Measurements from ENCODE around the gene SGMS1.

SGMS1 gene

GRCh38 chr10:50397312-50398140, 226.2 kb downstream of the SGMS1 start:
- DNase-seq (ENCODE audit: low spot score): no peak

GRCh38 chr10:50396491-50397311, 227.1 kb downstream of the SGMS1 start:
- peak; percentile 51 for DNase-seq (ENCODE audit: low spot score)

DNA sequence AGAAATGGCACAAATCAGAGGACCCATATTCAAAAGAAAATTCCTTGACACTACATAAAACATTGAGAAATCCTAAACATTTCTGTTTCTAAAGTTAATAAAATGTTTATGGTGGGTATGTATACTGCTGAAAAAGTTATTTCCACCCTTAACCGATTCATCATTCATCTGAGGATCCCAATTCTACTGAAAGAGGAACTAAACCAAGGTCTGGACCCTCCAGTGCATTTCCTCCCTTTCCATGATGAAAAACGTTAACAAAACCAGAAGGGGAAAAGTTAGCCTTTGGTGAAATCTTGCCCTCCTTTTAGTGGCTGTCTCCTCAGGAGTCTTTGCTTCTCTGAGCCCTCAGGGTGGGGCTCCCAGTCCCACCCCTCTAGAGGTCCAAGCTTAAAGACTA, 227.9 kb downstream of the SGMS1 start:
- no peak for DNase-seq (ENCODE audit: low spot score)

GRCh38 chr10:50395271-50395670, 228.5 kb downstream of the SGMS1 start:
- DNase-seq (ENCODE audit: low spot score): peak; percentile 48

DNA sequence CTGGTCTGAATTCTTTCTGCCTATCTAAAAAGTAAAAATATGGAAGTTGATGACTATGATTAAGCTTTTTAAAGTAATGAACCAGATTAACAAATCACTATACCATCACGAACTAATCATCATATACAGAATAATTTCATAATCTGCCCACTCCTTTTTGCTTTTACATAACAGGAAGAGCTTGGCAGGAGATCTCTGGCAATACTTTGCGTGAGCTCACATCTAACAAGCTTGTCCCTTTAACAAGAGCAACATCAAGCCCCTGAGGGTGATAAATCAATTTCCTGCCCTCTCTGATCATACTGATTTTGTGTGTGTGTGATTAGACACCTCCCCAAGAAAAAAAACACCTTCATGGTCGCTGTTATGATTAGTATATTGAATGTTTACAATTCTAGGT, 228.9 kb downstream of the SGMS1 start:
- no peak for DNase-seq (ENCODE audit: low spot score)

- DNase-seq (ENCODE audit: low spot score): no peak
These were observed 229.8 kb downstream of the SGMS1 start for GRCh38 chr10:50393784-50394467.

DNA sequence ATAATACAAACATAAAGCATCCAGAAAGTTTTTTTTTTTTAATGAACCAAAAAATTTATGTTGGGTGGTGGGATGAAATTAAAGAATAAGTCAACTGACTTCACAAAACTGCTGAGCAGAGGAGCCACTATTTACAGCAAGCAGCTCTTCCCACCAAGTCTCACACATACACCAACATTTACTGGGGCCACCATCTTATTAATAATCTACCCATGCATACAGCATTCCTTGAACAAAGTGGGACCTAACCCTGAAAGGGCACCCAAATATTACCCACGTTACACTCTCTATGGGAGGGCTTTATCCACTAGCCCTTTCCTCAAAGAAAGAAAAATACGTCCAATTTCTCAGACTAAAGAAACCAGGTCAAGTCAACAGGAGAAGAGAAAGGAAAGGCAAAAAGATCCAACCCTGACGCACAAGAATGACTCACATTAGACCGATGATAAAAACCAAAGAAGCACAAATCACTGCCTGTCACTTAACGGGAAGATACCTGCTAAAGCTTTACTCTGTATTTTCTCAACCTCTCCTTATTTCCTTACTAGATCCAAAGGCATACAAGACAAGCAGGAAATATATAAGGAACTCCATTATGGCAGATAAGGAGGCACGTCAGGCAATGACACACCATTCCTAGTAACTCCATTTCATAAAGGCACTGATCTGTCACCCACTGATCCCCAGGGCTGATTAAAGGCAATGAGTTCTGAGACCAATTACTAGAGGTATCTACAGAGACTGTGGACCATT, 230.6 kb downstream of the SGMS1 start:
- DNase-seq (ENCODE audit: low spot score): no peak

DNA sequence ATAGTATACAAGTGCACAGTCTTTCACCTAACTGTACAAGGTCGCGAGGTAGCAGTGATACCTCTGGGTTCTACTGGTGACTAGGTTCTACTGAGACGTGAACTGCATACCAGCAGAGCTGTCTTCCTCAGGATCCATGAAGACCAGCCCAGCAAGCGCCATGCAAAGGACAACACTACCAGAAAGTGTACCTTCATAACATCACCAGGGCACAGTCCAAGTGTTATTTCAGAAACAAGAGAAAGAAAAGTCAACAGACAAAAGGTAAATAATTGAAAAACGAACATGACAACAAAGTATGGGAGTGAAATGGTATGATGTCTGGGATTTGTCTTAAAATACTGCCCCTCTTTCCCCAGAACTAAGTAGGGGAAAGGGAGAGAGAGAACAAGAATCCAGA, 231.3 kb downstream of the SGMS1 start:
- DNase-seq (ENCODE audit: low spot score): no peak

GRCh38 chr10:50390302-50390701, 233.5 kb downstream of the SGMS1 start:
- DNase-seq (ENCODE audit: low spot score): no peak

- no peak for DNase-seq (ENCODE audit: low spot score)
These were observed 235.6 kb downstream of the SGMS1 start for GRCh38 chr10:50388181-50388580.

- no peak for DNase-seq (ENCODE audit: low spot score)
These were observed 236.1 kb downstream of the SGMS1 start for GRCh38 chr10:50387732-50388073.

- no peak for DNase-seq (ENCODE audit: low spot score)
These were observed 236.6 kb downstream of the SGMS1 start for GRCh38 chr10:50387007-50387731.

GRCh38 chr10:50385624-50386023, 238.1 kb downstream of the SGMS1 start:
- DNase-seq (ENCODE audit: low spot score): no peak

- DNase-seq (ENCODE audit: low spot score): no peak
These were observed 238.9 kb downstream of the SGMS1 start for GRCh38 chr10:50384898-50385297.

GRCh38 chr10:50384238-50384637, 239.5 kb downstream of the SGMS1 start:
- no peak for DNase-seq (ENCODE audit: low spot score)

GRCh38 chr10:50382576-50383023, 241.2 kb downstream of the SGMS1 start:
- peak; percentile 18 for DNase-seq (ENCODE audit: low spot score)

GRCh38 chr10:50381642-50382041, 242.1 kb downstream of the SGMS1 start:
- DNase-seq (ENCODE audit: low spot score): peak; percentile 53

GRCh38 chr10:50379616-50380015, 244.1 kb downstream of the SGMS1 start:
- DNase-seq (ENCODE audit: low spot score): no peak

DNA sequence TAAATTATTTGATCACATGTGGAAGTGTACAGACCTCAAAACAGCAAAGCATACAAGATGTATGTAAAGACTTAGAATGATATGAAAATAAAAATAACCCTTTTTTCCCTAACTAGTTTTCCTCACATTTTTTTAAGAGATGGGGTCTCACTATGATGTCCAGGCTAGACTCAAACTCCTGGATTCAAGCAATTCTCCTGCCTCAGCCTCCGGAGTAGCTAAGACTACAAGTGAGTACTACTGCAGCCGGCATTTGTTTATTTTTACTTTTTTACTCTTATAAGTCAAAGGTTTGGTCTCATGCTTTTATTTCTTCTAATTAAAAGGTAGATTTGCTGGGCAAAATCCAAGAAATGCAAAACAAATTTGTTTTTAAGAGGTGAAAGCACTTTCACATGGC, 248.0 kb downstream of the SGMS1 start:
- DNase-seq (ENCODE audit: low spot score): no peak

- no peak for DNase-seq (ENCODE audit: low spot score)
These were observed 248.7 kb downstream of the SGMS1 start for GRCh38 chr10:50375051-50375452.

DNA sequence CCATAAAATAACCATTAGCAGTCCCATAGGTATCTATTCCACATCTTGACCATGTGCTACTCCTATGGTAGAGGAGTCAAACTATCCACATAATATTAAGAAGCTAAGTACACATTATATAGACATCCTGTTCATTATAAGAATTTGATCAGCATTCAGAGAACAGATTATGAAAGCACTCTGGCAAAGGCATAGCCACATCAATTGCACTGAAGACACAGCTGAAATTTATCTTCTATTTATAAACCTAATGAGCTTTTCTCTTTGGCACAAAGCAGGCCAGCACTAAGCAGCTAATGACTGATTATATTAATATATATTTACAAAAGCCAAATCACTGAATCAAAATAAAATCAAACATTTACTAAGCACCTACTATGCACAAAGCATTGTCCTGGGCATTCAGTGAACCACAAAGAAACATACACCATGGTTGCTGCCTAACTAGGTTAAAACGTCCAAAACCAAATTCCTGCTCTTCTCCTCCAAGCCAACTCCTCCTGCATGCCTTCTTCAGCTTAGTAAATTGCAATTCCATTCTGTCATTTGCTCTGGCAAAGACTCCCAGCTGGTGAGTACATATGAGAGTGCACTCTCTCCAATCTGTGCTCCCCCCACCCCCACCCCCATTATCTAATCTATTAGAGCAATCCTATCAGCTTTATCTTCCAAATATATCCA, 249.8 kb downstream of the SGMS1 start:
- DNase-seq (ENCODE audit: low spot score): peak; percentile 48
